Measurements from ENCODE around the gene OTOGL.

OTOGL gene

GRCh38 chr12:80377140-80377794 lies 277.9 kb downstream of the OTOGL start:
- no peak overlapping the region for H3K4me3 ChIP-seq (ENCODE audit: low read depth, low read length)
- no peak for TF ChIP-seq MAX (IDR thresholded peaks at IDR 0.05; ENCODE audit: low read depth, low read length)
- TF ChIP-seq CTCF (IDR thresholded peaks at IDR 0.05; ENCODE audit: low read depth, low read length) = no peak
- TF ChIP-seq POLR2A (IDR thresholded peaks at IDR 0.05; ENCODE audit: extremely low read depth, insufficient read length) = no peak
- no peak for TF ChIP-seq MYC (IDR thresholded peaks at IDR 0.05; ENCODE audit: low read depth, low read length)
- no peak for DNase-seq (ENCODE audit: low read depth)

GRCh38 chr12:80381121-80381520 lies 281.8 kb downstream of the OTOGL start:
- TF ChIP-seq CTCF (IDR thresholded peaks at IDR 0.05; ENCODE audit: low read depth, low read length) (no peak), MAX (IDR thresholded peaks at IDR 0.05; ENCODE audit: low read depth, low read length) (no peak), POLR2A (IDR thresholded peaks at IDR 0.05; ENCODE audit: extremely low read depth, insufficient read length) (no peak), MYC (IDR thresholded peaks at IDR 0.05; ENCODE audit: low read depth, low read length) (no peak)
- H3K4me3 ChIP-seq (ENCODE audit: low read depth, low read length) = no peak overlapping the region
- DNase-seq (ENCODE audit: low read depth) = no peak

GRCh38 chr12:80382254-80382653 lies 282.9 kb downstream of the OTOGL start:
- TF ChIP-seq CTCF (IDR thresholded peaks at IDR 0.05; ENCODE audit: low read depth, low read length) = no peak
- TF ChIP-seq MAX (IDR thresholded peaks at IDR 0.05; ENCODE audit: low read depth, low read length) = no peak
- TF ChIP-seq MYC (IDR thresholded peaks at IDR 0.05; ENCODE audit: low read depth, low read length) = no peak
- TF ChIP-seq POLR2A (IDR thresholded peaks at IDR 0.05; ENCODE audit: extremely low read depth, insufficient read length) = no peak

GRCh38 chr12:80400571-80400991 lies 301.2 kb downstream of the OTOGL start:
- no peak for DNase-seq (ENCODE audit: low read depth)
- no peak overlapping the region for H3K4me3 ChIP-seq (ENCODE audit: low read depth, low read length)
- no peak for TF ChIP-seq POLR2A (IDR thresholded peaks at IDR 0.05; ENCODE audit: extremely low read depth, insufficient read length)
- no peak for TF ChIP-seq CTCF (IDR thresholded peaks at IDR 0.05; ENCODE audit: low read depth, low read length)
- no peak for TF ChIP-seq MYC (IDR thresholded peaks at IDR 0.05; ENCODE audit: low read depth, low read length)
- TF ChIP-seq MAX (IDR thresholded peaks at IDR 0.05; ENCODE audit: low read depth, low read length) = no peak

More at GRCh38 chr12:80382254-80382653, 282.9 kb downstream of the OTOGL start:
- no peak for DNase-seq (ENCODE audit: low read depth)
- no peak overlapping the region for H3K4me3 ChIP-seq (ENCODE audit: low read depth, low read length)

GRCh38 chr12:80401191-80401590 lies 301.9 kb downstream of the OTOGL start:
- TF ChIP-seq MAX (IDR thresholded peaks at IDR 0.05; ENCODE audit: low read depth, low read length) (no peak), CTCF (IDR thresholded peaks at IDR 0.05; ENCODE audit: low read depth, low read length) (no peak), POLR2A (IDR thresholded peaks at IDR 0.05; ENCODE audit: extremely low read depth, insufficient read length) (no peak), MYC (IDR thresholded peaks at IDR 0.05; ENCODE audit: low read depth, low read length) (no peak)
- no peak for DNase-seq (ENCODE audit: low read depth)
- no peak overlapping the region for H3K4me3 ChIP-seq (ENCODE audit: low read depth, low read length)
